ENCODE data around the gene PRKAA1.

DNA sequence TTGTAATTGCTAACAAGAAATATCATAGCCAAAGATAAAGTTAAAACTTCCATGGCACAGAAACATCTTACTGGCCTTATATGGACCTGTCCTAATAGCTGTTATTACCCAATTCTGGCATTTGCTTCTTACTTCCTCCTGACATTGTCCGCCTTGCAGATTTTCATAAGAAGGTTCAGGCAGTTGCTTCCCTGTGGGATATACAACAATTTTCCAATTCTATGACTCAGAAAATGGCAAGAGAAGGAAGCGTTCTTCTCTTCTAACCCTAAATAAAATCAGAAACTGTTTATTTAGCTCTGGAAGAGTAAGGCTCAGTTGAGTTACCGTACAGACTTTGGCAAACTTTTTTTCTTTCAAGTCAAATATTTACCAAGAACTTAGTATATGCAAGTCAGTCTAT is 1.7 kb downstream of the PRKAA1 start:
- TF ChIP-seq, protein P1, sequence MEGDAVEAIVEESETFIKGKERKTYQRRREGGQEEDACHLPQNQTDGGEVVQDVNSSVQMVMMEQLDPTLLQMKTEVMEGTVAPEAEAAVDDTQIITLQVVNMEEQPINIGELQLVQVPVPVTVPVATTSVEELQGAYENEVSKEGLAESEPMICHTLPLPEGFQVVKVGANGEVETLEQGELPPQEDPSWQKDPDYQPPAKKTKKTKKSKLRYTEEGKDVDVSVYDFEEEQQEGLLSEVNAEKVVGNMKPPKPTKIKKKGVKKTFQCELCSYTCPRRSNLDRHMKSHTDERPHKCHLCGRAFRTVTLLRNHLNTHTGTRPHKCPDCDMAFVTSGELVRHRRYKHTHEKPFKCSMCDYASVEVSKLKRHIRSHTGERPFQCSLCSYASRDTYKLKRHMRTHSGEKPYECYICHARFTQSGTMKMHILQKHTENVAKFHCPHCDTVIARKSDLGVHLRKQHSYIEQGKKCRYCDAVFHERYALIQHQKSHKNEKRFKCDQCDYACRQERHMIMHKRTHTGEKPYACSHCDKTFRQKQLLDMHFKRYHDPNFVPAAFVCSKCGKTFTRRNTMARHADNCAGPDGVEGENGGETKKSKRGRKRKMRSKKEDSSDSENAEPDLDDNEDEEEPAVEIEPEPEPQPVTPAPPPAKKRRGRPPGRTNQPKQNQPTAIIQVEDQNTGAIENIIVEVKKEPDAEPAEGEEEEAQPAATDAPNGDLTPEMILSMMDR (IDR thresholded peaks at IDR 0.05; ENCODE audit: low read length), result no peak
- no peak for TF ChIP-seq EZH2phosphoT487 (IDR thresholded peaks at IDR 0.05; ENCODE audit: low read length)
- TF ChIP-seq EZH2 (optimal IDR thresholded peaks at IDR 0.05; ENCODE audit: low read depth, low read length), result no peak

Data from MM.1S (cell line).